ENCODE measurements around the gene ANAPC4.
A peak's percentile ranks its signal among the peaks of the same experiment; 100 is the strongest.

The ANAPC4 gene

DNA sequence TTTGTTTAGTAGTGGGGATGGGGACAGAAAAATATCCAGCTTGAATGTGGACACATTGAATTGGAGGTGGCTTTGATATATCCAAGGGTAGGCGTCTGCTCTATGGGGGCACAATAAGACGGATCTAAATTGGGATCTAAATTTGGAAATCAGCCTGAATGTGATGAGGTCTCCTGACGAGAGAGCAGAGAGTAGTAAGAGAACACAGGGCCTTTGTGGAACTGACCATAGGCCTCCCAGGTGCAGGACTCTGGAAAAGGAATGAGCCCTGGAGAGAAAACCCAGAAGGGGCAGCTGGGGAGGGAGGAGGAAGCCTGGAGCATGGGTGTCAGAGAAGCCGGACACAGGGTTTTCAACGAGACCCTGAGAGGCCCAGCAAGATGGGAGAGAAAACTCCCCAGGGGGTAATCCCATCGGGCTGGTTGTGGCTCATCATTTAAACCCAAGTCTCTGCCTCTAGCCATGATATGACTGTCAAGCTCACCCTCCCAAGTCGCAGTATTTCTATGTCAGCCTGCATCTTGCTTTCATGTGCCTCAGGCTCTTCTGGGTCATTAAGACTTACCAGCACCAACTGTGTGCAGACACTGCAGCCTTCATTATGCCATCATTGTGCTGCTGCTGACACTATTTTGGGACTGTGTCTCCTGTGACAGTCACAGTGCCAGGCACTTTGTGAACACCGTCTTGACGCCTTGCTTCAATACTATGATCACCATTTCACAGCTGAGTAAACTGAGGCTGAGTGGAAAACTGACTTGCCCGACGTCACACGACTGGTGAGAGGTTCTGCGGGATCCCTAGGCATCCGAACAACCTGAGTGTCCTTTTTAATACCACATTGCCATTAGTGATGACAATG lies 57.1 kb downstream of the ANAPC4 start:
- no peak for DNase-seq

DNA sequence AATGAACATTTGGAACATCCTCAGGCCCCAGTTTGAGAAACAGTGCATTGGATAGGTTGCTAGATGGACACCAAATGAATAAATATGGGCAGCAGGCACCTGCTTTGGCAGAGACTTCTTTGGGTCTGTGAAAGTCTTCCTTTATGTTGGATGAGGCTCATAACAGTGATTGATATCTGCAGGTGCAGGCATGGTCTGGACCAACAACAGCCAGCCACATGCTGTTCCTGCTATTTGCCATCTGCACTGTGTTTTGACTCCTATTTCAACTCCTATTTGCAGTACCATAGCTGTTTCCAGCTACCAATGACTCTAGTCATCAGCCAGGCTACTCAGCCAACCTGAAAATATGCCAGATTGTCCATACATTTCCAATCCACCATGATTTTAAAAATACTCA lies 60.9 kb downstream of the ANAPC4 start:
- DNase-seq, result no peak

DNA sequence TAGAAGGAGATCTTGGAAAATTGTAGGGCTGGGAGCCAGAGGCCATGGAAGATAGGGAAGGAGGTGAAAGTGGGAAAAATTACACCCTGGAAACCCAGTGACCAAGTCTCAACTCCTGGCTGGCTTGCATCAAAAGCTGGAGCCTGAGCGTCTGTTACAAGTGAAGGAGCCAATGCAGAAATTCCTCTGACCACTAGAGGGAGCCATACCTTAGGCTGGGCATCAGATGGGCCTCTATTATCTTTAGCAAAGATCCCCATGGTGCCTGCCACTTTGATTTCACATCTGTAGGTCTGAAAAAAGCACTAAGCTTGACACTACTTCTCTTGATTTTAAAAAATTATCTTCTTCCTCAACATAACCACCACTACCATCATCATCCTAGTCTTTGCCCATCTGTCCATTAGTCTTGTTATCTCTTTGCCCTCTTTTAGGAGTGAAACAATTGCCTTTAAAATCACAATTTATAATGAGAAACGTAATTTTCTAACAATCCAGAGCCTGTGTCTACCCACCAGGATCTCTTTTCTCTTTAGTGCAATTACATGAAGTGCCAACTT lies 62.9 kb downstream of the ANAPC4 start:
- peak; percentile 52 for DNase-seq

DNA sequence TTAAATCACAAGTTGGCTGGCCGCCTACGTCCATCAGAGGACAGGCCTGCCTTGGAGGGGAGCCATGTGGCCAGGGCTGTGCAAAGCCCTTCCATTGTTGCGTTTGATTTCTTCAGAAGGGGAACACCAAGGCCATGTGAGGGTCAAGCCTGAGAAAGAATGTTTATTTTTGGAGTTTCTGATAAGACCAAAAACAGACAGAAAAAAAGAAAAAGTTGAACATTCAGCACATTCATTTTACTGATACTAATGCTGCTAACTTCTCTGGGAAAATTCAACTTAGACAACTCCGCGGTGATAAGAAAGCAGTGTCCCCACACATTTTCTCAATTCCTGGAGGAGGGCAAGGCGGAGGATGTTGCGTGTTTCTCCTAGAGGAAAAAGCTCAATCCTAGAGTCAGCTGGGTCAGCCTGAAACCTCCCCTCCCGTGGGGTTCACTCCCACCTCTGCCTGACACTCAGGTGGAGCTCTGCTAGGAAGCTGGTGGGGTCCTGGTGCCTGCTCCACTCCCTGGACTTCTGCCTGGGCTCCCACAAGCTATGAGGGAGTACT lies 63.5 kb downstream of the ANAPC4 start:
- DNase-seq, result no peak

- peak; percentile 69 for DNase-seq
Observed at GRCh38 chr4:25441519-25442117, 64.6 kb downstream of the ANAPC4 start.

DNA sequence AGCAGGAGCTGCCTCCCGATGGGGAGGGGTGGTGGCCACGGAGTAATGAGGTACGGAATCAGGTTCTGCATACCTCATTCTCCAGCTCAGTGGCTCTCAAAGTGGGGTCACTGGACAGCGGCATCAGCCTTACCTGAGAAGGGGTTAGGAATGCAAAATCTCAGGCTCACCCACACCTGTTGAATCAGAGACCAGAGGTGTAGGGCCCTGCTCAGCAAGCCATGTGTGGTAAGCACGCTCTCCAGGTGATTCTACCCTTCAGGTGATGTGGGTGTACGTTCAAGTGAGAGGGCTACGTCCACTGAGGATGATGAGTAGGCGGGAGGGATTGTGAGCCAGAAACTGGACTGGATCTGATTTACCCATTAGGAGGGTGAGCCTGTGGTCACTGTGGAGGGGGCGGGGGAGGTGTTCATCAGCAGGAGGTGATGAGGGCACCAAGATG lies 65.8 kb downstream of the ANAPC4 start:
- no peak for DNase-seq

DNA sequence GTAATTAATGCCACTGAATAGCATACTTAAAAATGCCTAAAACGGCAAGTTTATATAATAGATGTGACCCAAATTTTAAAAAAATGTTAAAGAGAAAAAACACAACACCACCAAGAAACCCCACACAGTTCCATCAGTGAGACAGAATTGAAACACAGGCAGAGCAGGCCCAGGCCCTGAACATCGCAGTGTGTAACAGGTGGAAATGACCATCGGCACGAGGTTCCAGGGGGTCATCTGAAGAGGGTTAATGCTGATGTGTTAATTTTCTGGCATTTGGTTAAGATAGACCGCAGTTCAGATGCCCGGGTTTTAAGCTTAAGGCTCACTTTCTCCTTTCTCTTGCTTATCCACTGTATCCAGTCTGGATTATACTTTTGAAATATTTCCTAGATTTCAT lies 66.8 kb downstream of the ANAPC4 start:
- DNase-seq, result no peak

- DNase-seq, result no peak
Observed at GRCh38 chr4:25446611-25447010, 69.5 kb downstream of the ANAPC4 start.

GRCh38 chr4:25448379-25449109 lies 71.5 kb downstream of the ANAPC4 start:
- peak; percentile 67 for DNase-seq

GRCh38 chr4:25449270-25449669 lies 72.2 kb downstream of the ANAPC4 start:
- DNase-seq, result no peak

DNA sequence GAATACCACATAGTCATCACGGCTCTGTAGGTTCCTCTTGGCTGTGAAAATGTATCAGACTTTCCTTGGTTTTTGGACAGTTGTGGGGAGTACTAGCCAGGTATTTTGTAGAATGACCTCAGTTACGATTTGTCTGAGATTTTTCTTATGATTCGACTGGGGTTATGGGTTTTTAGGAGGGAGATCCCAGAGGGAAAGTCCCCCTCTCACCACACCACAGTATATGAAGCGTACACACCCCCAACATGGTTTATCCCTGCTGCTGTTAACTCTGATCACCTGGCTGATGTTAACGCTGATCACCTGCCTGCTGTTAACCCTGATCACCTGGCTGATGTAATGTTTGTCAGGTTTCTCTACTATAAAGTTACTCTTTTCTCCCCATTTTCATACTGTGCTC lies 72.6 kb downstream of the ANAPC4 start:
- no peak for DNase-seq

GRCh38 chr4:25450491-25450901 lies 73.4 kb downstream of the ANAPC4 start:
- DNase-seq, result no peak

DNA sequence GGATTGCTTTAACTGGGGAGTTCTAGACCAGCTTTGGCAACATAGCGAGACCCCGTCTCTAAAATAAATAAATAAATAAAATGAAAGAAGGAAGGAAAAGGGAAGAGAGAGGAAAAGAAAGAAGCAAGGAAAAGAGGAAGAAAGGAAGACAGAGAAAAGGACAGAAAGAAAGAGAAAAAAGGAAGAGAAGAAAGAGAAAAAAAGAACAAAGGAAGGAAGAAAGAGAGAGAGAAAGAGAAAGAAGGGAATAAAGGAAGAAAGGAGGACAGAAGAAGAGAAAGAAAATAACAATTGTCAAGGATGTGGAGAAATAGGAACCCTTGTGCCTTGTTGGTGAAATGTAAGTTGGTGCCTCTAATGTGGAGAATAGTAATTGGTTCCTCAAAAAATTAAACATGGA lies 74.6 kb downstream of the ANAPC4 start:
- DNase-seq, result no peak

GRCh38 chr4:25452081-25452480 lies 75.0 kb downstream of the ANAPC4 start:
- DNase-seq, result no peak

GRCh38 chr4:25454476-25454875 lies 77.4 kb downstream of the ANAPC4 start:
- no peak for DNase-seq

GRCh38 chr4:25457053-25457715 lies 80.1 kb downstream of the ANAPC4 start:
- no peak for DNase-seq

DNA sequence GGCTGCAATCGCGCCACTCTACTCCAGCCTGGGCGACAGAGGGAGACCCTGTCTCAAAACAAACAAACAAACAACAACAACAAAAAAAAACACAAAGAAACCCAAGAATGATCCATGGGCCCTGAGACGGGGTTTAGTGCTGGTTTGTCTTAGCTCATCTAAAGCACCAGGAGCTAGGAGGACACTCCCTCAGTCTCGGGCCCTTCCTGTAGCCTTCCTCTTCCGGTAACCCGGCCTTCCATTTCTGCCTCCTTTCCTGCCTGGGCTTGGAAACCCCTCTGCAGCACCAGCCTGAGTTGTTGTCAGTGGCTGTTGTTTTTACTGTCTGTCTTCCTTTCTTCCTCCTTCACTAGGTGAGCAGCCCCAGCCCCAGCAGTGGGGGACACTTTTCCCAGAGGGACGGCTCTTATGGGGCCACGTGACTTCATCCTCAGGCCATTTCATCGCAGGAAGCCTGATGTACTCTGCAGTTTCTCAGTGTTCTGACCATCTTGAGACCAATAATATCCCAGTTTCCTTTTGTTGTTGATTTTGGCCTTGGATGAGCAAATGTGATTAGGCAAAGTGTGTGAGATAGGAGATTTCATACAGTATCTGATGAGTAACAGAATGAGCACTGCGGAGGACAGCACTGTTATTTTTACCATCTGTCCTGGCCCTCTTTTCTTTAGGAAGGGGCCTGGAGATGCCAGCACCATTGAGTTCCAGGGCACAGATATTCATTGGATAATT lies 90.1 kb downstream of the ANAPC4 start:
- no peak for DNase-seq

- DNase-seq, result no peak
Observed at GRCh38 chr4:25467843-25468242, 90.8 kb downstream of the ANAPC4 start.

Data from femur (tissue), 1 donor.